Activated T-helper 1 cell treated with anti-CD3 and anti-CD28 coated beads, Interleukin-2, amount 50 U/mL, for 16 hours (primary cell): ENCODE results near the gene ADAMTS8.

Source experiments
- DNase-seq, 2 donors: peaks; one replicate each; pipeline ENCODE4 v3.0.0-alpha.2; 2020; ENCODE audit warnings: low read depth in 1 of 2, low spot score in 1 of 2

The ADAMTS8 gene

GRCh38 chr11:130400781-130401483 lies 27.5 kb downstream of the ADAMTS8 start:
- no peak for DNase-seq

DNA sequence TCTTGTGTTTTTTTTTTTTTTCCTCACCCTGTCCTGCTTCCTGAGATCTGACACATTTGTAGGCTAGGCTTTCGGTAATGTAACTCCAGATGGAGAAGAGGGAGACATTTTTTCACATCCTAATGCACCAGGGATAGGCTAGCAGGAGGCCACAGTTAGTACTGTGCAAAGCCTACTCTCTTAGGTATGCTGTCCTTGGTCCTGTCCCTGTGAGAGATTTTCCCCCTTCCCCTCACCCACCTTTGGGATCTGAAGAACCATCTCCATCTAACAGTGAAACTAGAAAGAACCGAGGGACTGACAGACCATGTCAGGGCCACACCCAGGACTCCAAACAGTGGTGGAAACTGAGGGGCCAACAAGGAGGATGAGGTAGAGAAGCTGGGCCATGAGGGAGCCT lies 29.2 kb downstream of the ADAMTS8 start:
- DNase-seq, result no peak

- no peak for DNase-seq
These were observed 30.6 kb downstream of the ADAMTS8 start for GRCh38 chr11:130397780-130398179.

DNA sequence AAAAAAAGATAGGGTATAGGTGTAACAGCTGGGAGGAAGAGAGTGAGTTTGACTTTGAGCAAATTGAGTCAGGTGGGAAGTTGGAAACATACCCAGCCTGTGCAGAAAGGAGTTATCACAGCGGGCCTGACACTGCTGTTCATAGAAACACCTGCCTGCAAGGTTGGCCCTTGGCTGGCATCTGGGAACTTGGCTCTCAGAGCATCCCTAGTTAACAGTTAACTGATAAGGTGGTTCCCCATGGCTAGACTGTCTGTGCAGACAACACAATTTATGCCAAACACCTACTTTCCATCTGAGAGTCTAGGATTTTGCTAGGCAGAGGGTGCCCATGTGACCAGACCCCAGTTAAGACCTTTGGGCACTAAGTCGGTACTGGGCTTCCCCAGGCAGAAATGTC lies 31.4 kb downstream of the ADAMTS8 start:
- DNase-seq, result no peak

DNA sequence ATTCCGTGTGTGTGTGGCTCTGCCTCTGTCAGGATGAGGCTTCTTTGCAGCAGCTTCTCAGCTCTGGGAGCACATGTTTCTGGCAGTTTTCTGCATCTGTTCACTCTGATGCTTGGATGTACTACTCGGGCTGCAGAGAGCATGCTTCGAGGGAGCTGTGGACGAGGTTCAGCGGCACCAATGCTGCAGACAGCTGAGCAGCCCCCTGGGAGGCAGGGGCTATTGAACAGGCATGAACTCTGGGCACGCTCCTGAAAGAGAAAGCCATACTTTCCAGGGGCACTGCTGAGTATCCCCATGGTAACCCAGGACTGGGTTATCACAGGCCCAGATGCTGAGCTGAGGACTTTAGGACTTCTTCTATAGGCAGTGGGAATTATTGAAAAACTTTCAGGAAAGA lies 33.8 kb downstream of the ADAMTS8 start:
- DNase-seq, result no peak

DNA sequence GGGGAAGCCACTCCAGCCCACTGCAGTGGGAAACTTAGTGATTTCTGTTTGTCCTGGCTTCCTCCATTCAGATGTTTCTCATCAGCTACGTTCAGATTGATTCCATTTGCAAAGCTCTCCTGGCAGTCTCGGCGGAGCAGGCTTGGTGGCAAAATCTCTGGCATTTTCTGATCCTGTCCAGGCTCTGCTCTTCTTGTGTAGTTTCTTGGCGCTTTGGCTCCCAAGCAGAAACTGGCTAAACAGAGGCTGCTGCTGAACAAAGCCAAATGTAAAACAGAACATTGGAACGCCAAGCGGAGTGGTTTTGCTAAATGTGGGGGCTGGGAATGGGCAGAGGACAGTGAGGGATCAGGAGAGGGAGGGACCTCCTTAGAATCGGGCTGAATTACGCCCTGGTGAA lies 36.7 kb downstream of the ADAMTS8 start:
- DNase-seq, result no peak

DNA sequence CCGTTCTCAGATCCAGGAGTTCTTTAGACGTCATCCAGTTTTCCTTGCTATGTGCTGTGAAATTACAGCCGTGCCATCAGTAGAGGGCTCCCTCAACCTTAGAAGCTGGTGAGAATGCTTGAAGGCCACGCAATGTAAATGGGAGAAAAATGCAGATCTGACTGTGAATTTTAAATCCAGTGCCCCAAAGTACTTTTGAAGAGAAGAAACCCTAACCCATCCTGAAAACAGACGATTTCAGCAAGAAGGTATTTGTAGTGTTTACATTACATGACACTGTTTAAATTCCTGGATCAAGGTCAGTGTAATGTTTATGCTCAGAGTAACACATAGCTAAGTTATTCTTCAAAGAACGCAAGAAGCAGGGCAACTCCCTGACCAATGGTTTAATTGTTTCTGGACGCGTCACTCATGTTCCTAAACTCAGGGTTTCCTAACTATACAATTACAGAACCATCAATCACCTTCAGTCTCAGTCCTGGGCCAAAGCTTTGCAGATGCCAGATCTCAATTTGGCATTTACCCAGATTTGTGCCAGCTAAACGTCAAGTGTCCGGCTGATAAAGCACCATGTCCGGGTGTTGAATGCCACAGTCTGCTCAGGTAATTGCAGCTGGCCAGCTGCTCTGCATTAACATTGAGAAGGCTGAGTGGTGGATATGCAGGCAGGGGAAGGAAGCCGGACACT lies 38.2 kb downstream of the ADAMTS8 start:
- DNase-seq, result no peak

GRCh38 chr11:130389335-130389935 lies 39.0 kb downstream of the ADAMTS8 start:
- DNase-seq, result no peak

DNA sequence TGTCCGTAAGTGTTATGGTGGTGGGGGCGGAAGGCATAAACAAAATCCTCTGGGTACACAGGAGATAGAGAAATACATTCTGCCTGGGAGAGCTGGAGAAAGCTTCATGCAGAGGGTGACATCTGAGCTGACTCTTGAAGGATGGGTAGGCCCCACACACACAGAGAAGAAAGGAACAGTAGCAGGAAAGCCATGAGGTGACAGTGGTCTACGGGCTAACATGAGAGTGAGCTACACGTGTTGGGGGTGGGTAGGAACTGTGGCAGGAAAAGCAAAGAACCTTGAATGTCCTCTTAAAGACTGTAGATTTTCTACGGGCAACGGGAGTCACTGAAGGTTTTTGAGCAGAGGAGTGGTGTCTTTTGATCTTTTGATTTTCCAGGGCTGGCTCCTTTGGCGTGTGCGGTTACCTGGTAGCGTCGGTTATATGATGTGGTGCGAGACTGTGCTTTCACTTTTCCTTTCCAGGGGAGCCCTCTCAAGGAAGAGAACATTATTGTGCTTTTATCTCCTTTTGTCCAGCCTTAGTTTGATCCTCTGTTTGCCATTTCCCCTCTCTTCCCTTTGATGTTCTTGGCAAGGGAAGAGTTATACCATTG lies 39.7 kb downstream of the ADAMTS8 start:
- DNase-seq, result no peak

DNA sequence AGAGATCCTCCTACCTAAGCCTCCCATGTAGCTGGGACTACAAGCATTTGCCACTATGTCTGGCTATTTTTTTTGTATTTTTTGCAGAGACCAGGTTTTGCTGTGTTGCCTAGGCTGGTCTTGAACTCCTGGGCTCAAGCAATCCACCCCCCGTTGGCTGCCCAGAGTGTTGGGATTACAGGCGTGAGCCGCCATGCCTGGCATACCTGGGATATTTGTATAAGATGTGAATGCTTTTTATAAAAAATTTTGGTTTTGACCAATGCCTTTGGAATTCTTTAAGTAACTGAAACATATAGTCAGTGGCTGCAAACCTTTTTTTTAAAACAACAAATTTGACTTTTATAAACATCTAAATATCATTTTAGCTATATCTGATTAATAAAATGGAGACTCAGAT lies 42.4 kb downstream of the ADAMTS8 start:
- no peak for DNase-seq

DNA sequence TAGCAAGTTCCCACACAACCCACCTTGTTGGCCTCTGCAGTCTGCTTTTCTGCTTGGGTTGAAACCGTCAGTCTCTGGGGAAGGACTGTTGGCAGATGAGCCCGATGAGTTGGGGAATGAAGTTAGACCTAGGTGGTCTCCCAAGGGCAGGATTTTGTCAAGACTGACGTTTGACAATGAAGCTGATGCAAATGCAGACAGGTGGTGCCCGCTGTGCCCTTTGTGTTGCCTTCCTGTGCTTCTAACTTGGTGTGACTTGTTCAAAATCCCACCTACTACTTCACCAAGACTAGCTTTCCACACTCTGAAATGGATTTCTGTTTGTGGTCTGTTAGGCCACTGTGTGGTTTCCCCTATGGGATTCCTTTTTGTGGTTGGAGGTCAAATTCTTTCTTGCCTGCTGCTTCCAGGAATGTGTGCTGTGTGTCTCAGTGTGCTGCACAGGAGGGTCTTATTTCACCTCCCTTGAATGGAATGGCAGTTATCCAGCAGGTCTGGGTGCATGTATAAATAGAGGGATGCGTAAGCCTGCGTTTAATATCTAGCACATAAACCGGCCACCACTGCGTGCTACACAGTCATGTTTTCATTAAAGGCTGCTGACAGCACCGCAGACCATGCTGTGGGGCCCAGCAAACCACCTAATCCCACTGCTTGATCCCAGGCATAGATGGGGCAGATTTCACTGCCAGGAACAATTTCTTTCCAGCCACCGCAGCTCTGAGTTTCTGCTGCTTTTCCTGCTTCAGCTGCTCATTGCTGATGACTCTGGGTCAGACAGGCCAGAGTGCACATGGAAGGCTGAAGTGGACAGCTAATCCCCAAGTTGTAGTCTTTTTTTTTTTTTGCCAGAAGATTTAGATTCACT lies 44.8 kb downstream of the ADAMTS8 start:
- no peak for DNase-seq

DNA sequence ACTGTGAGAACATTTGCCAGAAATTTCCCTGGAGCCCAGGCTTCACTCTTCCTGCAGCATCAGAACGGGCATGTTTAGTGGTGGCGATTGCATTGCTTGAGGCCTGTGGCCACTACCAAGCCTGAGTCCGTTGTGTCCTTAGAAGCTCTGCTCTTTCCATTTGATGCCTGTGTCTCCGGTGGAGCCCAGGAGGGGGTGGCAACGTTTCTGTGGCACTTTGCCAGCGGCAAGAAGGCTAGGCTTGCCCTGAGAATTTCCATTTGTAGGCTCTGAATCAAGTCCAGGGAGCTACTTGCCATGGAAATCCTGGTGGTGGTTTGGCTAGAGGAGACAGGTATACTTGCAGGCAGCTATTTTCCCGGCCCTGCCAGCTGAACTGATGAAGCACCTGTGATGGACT lies 47.1 kb downstream of the ADAMTS8 start:
- no peak for DNase-seq

DNA sequence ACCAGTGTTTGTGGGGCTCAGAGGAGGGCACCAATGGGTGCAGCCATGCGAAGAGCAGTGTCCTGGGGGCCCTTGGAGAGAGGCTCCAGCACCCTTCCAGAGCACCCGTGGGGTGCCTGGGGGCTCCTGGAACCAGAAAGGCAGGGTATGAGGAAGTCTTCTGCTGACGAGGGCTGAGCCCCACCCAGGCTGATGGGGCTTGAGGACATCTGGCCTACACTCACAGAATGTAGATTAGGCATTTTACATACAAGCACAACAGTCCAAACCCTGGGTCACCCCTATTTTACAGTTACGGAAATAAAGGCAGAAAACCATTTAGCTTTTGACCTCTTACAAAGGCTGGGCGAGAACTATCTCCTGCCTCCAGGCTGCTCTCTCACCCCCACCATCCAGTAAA lies 47.6 kb downstream of the ADAMTS8 start:
- no peak for DNase-seq

GRCh38 chr11:130379276-130379675 lies 49.1 kb downstream of the ADAMTS8 start:
- no peak for DNase-seq

GRCh38 chr11:130370845-130371590 lies 57.4 kb downstream of the ADAMTS8 start:
- DNase-seq, result no peak

GRCh38 chr11:130369713-130370112 lies 58.7 kb downstream of the ADAMTS8 start:
- DNase-seq, result no peak

DNA sequence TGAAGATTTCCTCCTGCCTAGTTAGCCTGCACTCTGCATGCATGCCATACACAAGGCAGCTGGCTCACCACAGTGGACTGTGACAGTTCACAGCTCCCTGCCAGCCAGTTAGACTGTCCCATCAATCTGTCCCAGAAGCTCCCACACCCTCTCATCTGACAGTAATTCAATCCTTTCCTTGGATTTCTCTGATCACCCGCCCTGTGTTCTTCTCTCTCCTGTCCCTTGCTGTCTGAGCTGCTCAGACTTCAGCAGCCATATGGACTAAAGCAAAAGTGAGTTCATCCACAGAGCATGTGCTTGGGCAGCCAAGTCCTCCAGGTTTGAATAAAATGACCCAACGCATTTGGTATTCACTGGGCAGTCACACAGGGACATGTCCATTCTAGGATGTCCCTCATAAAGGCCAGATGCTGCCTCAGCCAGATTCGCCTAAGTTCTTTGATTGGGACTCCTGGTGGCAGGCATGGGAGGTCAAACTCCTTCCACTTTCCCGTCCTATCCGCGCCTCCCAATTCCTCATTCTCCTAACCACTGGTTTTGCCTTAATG lies 59.2 kb downstream of the ADAMTS8 start:
- DNase-seq, result no peak

GRCh38 chr11:130359419-130359818 lies 69.0 kb downstream of the ADAMTS8 start:
- DNase-seq, result no peak

GRCh38 chr11:130358398-130358797 lies 70.0 kb downstream of the ADAMTS8 start:
- no peak for DNase-seq
